Measurements from ENCODE around the gene GSK3B.
"Not testable (repeated sequence)": the region's sequence is repeated elsewhere in the genome, so short reads cannot be mapped to it uniquely, and the experiment has no call there.

The GSK3B gene

DNA sequence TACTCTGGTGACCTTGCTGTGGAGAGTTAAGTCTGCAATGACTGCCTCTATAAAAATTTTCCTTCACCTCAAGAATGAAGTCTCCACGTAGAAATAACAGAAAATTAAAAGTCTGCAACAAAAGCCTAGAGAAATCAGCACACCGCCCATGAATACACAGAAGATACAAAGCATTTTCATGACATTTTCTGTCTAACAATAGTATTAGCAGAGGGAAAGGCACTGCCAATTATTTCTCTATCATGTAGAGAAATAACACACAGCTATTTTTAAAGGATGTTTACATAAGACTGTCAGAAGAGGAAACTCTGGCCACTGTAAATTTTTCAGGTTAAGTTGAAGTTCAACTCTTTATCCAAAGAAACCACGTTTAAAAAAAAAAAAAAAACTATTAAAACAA is 80.8 kb downstream of the GSK3B start:
- no peak for DNase-seq (ENCODE audit: low read depth)

DNA sequence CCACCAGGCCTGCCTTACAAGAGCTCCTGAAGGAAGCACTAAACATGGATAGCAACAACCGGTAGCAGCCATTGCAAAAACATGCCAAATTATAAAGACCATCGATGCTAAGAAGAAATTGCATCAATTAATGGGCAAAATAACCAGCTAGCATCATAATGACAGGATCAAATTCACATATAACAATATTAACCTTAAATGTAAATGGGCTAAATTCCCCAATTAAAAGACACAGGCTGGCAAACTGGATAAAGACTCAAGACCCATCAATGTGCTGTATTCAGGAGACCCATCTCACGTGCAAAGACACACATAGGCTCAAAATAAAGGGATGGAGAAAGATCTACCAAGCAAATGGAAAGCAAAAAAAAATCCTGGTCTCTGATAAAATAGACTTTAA is 88.5 kb downstream of the GSK3B start:
- not testable (repeated sequence) for DNase-seq (ENCODE audit: low read depth)

DNA sequence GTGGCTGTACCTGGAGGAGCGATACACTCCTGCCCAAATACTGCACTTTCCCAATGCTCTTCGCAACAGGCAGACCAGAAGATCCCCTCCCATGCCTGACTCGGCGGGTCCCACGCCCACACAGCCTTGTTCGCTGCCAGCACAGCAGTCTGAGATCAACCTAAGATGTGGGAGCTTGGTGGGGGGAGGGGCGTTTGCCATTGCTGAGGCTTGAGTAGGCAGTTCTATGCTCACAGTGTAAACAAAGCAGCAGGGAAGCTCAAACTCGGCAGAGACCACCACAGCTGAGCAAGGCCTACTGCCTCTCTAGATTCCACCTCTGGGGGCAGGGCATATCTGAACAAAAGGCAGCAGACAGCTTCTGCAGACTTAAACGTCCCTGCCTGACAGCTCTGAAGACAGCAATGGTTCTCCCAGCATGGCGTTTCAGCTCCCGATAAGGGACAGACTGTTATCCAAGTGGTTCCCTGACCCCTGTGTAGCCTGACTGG is 90.2 kb downstream of the GSK3B start:
- not testable (repeated sequence) for DNase-seq (ENCODE audit: low read depth)

DNA sequence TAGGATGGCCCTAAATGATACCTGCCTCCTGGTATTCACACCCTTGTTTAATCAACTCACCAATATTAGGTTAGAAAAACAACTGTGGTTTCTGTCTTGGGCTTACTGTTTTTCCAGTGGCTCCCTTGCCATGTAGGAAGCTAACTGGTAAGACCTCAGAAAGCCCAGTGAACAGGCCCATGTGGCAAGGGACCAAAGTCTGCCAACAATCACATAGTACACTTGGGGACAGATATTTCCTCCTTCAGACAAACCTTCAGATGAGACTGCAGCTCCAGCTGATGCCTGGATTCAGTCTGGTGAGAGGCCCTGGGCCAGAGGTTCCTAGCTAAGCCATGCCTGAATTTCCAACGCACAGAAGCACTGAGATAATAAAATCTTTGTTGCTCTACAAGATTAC is 96.1 kb downstream of the GSK3B start:
- no peak for DNase-seq (ENCODE audit: low read depth)

DNA sequence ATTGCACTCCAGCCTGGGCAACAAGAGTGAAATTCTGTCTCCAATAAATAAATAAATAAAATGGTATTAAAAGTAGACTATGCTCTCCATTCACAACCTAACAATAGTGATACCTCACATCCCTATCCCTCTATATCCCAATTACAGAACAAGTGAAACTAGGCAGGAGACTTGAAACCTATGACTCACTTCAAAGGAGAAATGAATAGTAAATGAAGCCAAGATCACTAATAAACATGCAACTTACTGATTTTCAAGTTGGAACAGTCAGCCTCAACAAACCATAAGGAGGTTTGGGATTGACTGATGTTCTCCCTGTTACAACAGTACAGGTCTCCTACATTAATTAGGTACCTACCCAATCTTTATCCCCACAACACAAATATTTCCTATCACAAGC is 103.4 kb downstream of the GSK3B start:
- no peak for DNase-seq (ENCODE audit: low read depth)

DNA sequence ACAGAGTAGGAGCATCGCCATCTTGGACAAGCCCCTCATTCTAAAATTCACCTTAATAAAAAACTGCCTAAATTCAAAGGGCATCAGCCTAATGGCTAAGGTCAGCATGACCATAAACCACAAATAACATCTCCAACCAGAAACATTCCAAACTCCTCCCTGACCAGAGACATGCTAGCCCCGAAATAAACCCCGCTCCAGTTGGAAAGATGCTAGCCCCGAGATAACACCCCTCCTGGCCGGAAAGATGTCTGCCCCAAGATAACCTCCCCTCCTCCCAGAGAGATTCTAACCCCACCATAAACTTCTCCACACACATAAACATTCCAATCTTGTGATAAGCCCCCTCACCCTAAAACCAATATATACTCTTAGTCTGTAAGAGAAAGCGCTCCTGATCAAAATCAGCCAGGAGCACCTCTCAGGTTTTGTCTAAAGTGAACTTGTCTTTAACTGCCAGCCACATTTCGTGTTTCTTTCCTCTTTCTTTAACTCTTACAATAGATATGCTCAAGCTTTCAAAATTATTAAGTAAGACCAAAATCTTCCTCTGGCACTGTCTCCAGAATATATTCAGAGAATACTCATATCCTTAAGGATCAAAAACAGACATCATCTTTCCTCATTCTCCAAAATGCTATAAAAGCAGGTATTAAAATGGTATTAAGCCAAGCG is 104.1 kb downstream of the GSK3B start:
- DNase-seq (ENCODE audit: low read depth), result no peak

DNA sequence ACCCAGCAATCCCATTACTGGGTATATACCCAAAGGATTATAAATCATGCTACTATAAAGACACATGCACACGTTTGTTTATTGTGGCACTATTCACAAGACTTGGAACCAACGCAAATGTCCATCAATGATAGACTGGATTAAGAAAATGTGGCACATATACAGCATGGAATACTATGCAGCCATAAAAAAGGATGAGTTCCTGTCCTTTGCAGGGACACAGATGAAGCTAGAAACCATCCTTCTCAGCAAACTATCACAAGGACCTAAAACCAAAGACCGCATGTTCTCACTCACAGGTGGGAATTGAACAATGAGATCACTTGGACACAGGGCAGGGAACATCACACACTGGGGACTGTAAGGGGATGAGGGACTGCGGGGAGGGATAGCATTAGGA is 107.4 kb downstream of the GSK3B start:
- not testable (repeated sequence) for DNase-seq (ENCODE audit: low read depth)

DNA sequence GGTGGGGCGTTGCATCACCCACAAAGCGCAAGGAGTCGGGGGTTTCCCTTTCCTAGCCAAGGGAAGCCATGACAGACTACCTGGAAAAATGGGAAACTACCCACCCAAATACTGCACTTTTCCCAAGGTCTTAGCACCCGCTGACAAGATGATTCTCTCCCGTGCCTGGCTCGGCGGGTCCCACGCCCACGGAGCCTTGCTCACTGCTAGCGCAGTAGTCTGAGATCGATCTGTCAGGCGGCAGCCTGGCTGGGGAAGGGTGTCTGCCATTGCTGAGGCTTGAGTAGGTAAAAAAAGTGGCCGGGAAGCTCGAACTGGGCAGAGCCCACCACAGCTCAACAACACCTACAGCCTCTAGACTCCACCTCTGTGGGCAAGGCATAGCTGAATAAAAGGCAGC is 112.9 kb downstream of the GSK3B start:
- DNase-seq (ENCODE audit: low read depth), result no peak

DNA sequence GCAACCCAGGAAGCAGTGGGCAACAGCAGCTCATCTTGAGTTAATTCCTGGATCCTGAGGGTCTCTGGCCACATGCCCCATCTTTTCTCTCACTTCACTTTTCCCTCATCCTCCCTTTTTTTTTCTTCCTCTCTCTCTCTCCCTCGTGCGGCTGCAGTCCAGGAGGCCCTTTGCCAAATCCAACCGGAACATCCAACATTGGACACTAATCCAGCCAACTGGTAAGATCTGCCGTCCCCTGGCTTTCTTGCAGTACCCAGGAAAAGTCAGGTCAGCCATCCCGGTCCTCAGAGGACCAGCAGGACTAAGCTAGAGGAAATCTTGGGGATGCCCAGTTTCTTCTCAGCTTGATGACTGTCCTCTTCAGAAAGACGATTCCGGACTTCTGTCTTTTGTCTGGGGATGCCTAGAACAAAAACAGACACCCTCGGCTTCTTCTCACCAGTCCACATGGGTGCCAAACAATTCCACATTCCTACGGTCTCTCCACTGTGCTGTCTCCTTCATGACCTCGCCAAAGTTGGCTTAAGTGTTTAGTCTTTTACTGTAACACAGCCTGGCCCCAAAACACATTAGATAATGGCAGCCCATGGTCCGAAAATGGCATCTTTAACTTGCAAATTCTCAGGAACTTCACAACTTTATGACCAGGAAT is 115.6 kb downstream of the GSK3B start:
- DNase-seq (ENCODE audit: low read depth), result no peak

DNA sequence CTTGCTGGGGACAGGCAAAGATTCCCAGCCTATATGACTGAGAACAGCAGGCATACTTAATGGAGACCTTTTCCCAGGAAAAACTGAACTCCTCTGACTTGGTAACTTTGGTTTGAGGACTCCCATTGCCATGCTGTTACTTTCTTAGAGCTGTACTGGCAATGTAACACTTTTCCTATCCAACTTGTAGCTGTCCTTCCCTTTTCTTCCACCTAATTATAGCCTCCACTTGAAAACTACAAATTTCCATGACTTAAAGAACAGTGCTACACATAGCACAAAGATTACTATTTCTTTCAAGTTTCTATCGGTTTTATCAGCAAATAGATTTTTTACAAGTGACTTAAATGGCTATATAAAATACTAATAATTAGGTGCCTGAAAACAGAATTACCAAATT is 116.9 kb downstream of the GSK3B start:
- no peak for DNase-seq (ENCODE audit: low read depth)

DNA sequence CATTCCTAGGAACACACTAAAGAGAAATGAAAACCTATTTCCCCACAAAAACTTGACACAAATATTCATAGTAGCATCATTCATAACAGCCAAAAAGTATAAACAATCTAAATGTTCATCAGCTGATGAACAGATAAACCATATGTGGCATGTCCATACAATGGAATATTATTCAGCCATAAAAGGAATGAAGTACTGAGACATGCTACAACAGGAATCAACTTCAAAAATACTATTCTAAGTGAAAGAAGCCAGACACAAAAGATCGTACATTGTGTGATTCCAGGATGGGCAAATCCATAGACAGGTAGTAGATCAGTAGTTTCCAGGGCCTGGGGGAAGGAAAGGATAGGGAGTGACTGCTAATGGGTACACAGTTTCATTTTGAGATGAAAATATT is 118.0 kb downstream of the GSK3B start:
- no peak for DNase-seq (ENCODE audit: low read depth)

DNA sequence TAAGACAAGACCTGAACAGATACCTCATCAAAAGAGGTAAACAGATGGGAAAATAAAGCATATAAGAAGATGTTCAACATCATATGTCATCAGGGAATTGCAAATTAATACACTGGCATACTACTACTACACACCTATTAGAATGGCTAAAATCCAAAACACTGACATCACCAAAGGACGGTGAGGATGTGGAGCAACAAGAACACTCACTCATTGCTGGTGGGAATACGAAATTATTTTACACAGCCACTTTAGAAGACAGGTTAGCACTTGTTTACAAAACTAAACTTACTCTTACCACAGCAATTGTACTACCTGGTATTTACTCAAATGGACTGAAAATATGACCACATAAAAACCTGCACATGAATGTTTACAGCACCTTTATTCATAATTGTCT is 119.6 kb downstream of the GSK3B start:
- no peak for DNase-seq (ENCODE audit: low read depth)

DNA sequence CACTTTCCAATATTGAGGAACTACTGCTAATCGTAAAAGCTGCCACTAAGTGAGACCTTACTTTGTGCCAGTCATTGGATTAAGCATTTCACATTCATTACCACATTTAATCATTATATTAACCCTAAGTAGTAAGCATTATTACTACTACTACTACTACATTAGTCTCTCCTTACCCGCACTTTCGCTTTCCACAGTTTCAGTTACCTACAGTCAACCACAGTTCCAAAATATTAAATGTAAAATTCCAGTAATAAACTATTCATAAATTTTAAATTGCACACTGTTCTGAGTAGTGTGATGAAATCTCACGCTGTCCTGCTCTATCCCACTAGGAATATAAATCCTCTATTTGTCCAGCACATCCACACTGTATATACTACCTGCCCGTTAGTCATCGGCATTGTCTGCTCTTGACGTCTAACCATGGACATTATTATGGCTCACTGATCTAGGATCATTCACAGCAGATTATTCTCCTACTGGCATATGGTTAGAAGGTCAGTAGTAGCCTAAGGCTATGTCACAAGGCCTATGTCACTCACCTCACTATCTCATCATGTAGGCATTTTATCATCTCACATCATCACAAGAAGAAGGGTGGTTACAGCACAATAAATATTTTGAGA is 121.1 kb downstream of the GSK3B start:
- no peak for DNase-seq (ENCODE audit: low read depth)

DNA sequence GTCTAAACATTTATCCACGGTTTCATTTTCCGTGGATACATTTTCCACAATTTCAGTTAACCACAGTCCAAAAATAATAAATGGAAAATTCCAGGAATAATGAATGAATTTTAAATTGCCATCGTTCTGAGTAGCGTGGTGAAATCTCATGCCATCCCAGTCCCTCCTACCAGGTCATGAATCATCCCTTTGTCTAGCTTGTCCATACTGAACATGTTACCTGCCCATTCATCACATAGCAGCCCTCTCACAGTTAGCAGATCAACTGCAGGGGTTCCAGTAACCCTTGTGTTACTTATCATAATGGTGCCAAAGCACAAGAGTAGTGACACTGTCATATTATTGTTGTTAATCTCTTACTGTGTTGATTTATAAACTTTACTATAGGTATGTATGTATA is 124.5 kb downstream of the GSK3B start:
- no peak for DNase-seq (ENCODE audit: low read depth)

DNA sequence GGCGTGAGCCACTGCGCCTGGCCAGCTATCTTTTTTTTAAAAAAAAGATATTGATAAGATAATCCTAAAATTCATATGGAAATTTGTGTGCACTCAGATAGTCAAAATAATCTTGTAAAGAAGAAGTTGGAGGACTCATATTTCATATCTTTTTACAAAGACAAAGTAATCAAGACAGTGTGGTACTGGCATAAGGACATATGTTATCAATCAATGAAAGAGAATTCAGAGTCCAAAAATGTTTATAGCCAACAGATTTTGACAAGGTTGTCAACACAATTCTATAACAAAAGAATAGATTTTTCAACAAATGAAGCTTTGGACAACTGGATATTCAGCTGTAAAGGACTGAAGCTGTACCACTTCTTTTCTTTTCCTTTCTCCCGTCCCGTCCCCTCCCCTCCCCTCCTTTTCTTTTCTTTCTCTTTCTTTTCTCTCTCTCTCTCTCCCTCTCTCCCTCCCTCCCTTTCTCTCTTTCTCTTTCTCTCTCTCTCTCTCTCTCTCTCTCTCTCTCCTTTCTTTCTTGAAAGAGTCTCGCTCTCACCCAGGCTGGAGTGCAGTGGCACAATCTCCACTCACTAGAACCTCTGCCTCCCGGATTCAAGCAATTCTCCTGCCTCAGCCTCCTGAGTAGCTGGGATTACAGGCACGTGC is 126.8 kb downstream of the GSK3B start:
- DNase-seq (ENCODE audit: low read depth), result no peak

DNA sequence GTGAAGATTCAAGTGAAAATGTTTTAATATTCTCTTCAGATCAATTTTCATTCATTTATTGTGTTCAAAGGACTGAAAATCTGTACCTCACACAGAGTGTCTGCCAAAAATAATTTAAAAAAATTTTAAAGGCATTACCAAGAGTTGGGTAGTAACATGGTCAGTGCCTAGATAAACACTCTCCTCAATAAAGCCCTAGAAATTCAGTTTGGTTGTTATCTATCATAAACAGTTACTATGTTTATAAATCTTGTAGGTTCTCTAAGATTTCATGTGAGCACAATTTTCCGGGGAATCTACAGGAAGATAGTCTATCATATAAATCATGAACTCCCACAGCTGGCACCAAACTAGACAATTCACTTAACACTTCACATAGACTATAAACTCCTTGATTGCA is 128.6 kb downstream of the GSK3B start:
- no peak for DNase-seq (ENCODE audit: low read depth)

DNA sequence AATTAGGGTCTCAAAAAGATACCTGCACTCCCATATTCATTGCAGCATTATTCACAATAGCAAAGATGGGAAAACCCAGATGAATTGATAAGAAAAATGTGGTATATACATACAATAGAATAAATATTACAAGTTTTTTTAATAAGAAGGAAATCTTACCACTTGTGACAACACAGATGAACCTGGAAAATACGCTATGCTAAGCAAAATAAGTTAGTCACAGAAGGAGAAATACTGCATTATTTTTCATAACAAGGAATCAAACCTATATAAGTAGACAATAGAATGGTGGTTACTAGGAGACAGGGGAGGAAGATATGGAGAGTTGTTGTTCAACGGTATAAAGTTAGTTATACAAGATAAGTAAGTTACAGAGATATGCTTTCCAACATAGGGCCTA is 130.0 kb downstream of the GSK3B start:
- DNase-seq (ENCODE audit: low read depth), result no peak

DNA sequence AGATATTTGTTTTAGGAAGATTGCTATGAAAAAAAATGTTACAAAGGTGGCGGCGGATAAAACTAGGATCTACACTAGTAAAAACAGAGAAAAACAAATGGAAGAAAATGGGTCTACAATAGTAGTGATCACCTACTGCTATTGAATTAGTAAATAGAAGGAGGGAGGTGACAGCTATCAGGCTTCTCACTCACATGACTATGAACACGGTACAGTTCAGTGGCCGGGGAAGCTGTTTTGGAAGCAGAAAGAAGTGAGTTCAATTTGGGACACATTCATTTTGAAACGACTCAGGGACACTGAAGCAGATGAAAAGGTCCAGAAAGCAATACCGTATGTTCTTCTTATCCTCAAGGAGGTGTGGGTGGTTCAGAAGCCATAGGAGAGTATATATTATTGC is 138.3 kb downstream of the GSK3B start:
- DNase-seq (ENCODE audit: low read depth), result no peak

DNA sequence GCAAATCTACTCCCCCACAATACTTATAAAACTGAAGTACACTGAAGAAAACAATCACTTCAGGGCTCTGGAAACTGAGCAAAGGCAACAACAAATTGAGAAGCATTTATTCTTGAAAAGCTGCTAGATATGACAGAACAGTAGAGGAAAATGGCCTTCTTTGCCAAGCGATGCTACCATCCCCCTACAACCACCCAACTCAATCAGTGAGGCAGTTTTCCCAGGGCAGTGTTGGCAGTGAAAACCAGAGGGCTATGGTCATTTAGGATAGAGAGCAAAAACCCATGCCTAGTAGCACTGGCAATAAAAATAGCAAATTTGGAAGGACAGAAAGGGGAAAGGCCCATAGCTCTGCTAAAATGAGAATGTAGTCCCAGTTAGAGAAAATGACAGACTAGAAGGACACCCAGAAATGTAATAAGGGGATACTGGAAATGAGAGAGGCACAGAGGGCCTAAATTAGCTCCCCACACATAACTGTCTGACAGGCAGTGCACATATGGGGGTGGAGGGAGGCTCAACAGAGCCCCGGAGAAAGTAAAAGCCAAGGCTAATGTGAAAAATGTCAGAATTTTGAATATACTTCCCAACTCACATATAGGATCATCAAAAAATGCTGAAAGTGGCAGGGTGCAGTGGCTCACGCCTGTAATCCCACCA is 143.5 kb downstream of the GSK3B start:
- DNase-seq (ENCODE audit: low read depth), result no peak

DNA sequence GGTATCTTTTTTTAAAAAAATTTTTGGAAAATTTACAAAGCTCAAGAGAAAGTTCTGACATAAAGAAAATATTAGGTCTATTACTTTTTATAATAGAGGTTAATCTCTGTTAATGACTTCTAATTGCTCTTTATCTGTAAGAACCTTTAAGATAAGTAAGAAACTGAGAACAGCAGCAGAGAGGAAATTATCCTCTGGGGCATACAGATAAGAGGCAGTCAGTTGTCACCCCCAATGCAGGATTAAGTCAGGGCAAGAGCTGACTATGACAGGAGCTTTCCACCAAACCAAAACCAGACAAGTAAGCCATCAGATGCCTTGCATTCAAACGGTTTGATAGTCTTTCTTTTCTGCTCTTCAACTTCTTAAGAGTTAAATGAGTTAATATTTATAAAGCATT is 149.0 kb downstream of the GSK3B start:
- DNase-seq (ENCODE audit: low read depth), result no peak

DNA sequence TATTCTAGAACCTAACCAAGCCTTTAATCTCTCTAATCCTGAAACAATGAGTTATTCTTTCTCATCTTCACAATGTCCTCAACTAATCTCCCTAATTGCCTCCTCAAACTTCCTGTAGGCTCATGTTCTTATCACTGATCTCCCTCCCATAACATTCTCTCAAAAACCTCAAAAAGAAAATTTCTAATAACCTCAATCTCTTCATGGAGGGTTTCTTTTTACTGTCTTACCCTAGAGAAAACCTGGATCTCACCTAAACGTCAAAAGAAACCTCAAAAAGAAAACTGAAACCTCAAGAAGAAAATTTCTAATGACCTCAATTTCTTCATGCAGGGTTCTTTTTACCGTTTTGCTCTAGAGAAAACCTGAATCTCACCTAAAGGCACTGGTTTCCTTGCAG is 150.2 kb downstream of the GSK3B start:
- DNase-seq (ENCODE audit: low read depth), result no peak

DNA sequence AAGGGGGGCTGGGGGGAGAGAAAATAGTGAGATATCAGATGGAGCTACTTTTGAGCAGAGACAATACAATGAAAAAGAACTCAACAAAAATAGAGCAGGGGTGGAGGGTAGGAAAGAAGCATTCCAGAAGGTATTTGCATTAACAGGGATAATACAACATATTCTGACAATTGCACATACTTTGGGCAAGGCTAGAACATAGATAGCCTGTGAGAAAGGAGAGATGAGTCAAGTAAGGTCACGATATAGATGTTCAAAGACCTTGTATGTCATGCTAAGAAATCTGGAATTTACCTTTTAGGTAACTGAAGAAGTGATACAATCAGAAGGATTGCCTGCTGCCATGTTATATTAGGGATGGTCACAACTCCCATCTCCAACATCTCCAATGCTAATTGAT is 155.2 kb downstream of the GSK3B start:
- no peak for DNase-seq (ENCODE audit: low read depth)
